Measurements from ENCODE around the gene ERH.

DNA sequence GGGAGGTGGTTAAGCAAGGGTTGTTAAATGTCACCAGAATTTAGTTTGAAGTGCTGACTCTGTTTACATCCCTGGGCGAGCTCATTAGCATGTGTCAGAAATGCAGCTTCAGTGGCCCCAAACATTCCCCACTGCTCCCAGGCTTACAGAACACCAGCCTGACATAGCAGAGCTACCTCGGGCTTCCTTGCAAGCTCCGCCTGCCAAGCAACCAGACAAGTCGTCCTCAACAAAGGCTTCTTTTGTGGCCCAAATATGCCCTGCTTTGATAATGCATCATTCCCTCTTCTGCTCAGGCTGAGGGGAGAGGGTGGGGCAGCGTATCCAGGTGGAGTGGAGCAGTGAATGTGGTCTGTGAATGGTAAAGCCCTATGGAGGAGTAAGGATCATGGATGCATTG lies 28.0 kb downstream of the ERH start:
- TF ChIP-seq, protein P1, sequence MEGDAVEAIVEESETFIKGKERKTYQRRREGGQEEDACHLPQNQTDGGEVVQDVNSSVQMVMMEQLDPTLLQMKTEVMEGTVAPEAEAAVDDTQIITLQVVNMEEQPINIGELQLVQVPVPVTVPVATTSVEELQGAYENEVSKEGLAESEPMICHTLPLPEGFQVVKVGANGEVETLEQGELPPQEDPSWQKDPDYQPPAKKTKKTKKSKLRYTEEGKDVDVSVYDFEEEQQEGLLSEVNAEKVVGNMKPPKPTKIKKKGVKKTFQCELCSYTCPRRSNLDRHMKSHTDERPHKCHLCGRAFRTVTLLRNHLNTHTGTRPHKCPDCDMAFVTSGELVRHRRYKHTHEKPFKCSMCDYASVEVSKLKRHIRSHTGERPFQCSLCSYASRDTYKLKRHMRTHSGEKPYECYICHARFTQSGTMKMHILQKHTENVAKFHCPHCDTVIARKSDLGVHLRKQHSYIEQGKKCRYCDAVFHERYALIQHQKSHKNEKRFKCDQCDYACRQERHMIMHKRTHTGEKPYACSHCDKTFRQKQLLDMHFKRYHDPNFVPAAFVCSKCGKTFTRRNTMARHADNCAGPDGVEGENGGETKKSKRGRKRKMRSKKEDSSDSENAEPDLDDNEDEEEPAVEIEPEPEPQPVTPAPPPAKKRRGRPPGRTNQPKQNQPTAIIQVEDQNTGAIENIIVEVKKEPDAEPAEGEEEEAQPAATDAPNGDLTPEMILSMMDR (conservative IDR thresholded peaks at IDR 0.05 in 1 of 2, IDR thresholded peaks at IDR 0.05 in 1 of 2; ENCODE audit: extremely low read depth in 1 of 2, insufficient read depth in 1 of 2, low read depth in 1 of 2, low read length in 2 of 2), result no peak
- no peak for TF ChIP-seq EZH2 (IDR thresholded peaks at IDR 0.05; ENCODE audit: borderline replicate concordance, low read length)
